Liver (tissue), 9 donors: ENCODE measurements around the gene NF2. TPM values are rescaled to one million over a fixed set of nuclear protein-coding genes. Genes with fewer than 3 reads are reported as not detected.

Experiments
- DNase-seq: peaks from one replicate; pipeline ENCODE4 v3.0.0-alpha.2; 2017; ENCODE audit warnings: low spot score
- H3K27ac ChIP-seq, 2 donors: one replicate each; pipeline ENCODE4 v1.7.0; 2013; ENCODE audit warnings: inconsistent platforms in 2 of 2, low read length in 2 of 2, control low read depth in 1 of 2, low read depth in 1 of 2, mild to moderate bottlenecking in 1 of 2
- H3K27me3 ChIP-seq, 4 donors: one replicate each; pipeline versions ENCODE4 v1.6.1 to v1.7.0; 2013; ENCODE audit warnings: low read length in 3 of 4, inconsistent platforms in 1 of 4, mild to moderate bottlenecking in 1 of 4, moderate library complexity in 1 of 4; ENCODE audit not compliant: control insufficient read depth in 4 of 4, insufficient read depth in 4 of 4
- H3K36me3 ChIP-seq, 4 donors: one replicate each; pipeline versions ENCODE4 v1.6.1 to v1.7.0; 2013; ENCODE audit warnings: low read length in 3 of 4, mild to moderate bottlenecking in 3 of 4, low read depth in 1 of 4, moderate library complexity in 1 of 4; ENCODE audit not compliant: control insufficient read depth in 4 of 4, insufficient read depth in 3 of 4
- H3K4me1 ChIP-seq, 4 donors: one replicate each; pipeline versions ENCODE4 v1.6.1 to v1.7.0; 2013; ENCODE audit warnings: low read length in 3 of 4, mild to moderate bottlenecking in 3 of 4, moderate library complexity in 1 of 4; ENCODE audit not compliant: control insufficient read depth in 4 of 4, insufficient read depth in 4 of 4
- H3K4me3 ChIP-seq, 3 donors: one replicate each; pipeline versions ENCODE4 v1.6.1 to v1.7.0; 2013; ENCODE audit warnings: low read length in 3 of 3, control low read depth in 1 of 3, low read depth in 1 of 3, mild to moderate bottlenecking in 1 of 3
- H3K9ac ChIP-seq, 2 donors: one replicate each; pipeline ENCODE4 v1.7.0; 2013; ENCODE audit warnings: low read length in 2 of 2, mild to moderate bottlenecking in 2 of 2, moderate library complexity in 2 of 2, control low read depth in 1 of 2, low read depth in 1 of 2
- H3K9me3 ChIP-seq, 4 donors: one replicate each; pipeline versions ENCODE4 v1.6.1 to v1.7.0; 2013; ENCODE audit warnings: low read length in 3 of 4; ENCODE audit not compliant: control insufficient read depth in 4 of 4
- EGR1 ChIP-seq, 2 donors: IDR thresholded peaks; 2 replicates each; pipeline ENCODE4 v1.6.1; 2016 to 2018; ENCODE audit warnings: antibody characterized with exemption in 2 of 2, low read depth in 2 of 2
- FOXA1 ChIP-seq: IDR thresholded peaks from 2 replicates; pipeline ENCODE4 v1.6.1; 2016; ENCODE audit warnings: antibody characterized with exemption
- HNF4A ChIP-seq, 2 donors: conservative IDR thresholded peaks; 2 replicates each; pipeline ENCODE4 v1.6.1; 2016; ENCODE audit warnings: antibody characterized with exemption in 2 of 2, mild to moderate bottlenecking in 2 of 2
- HNF4G ChIP-seq: IDR thresholded peaks from 2 replicates; pipeline ENCODE4 v1.6.1; 2016; ENCODE audit warnings: antibody characterized with exemption
- JUND ChIP-seq, 2 donors: IDR thresholded peaks; 2 replicates each; pipeline ENCODE4 v1.6.1; 2016; ENCODE audit warnings: antibody characterized with exemption in 2 of 2
- MAX ChIP-seq: IDR thresholded peaks from 2 replicates; pipeline ENCODE4 v1.6.1; 2016; ENCODE audit warnings: antibody characterized with exemption
- NR2F2 ChIP-seq: IDR thresholded peaks from 2 replicates; pipeline ENCODE4 v1.6.1; 2016; ENCODE audit warnings: antibody characterized with exemption
- RAD21 ChIP-seq, 2 donors: IDR thresholded peaks; 2 replicates each; pipeline ENCODE4 v1.6.1; 2016; ENCODE audit warnings: antibody characterized with exemption in 2 of 2, mild to moderate bottlenecking in 2 of 2
- RXRA ChIP-seq, 2 donors: IDR thresholded peaks; 2 replicates each; pipeline ENCODE4 v1.6.1; 2017 to 2018; ENCODE audit warnings: antibody characterized with exemption in 2 of 2, mild to moderate bottlenecking in 1 of 2
- SP1 ChIP-seq: IDR thresholded peaks from 2 replicates; pipeline ENCODE4 v1.6.1; 2018; ENCODE audit warnings: antibody characterized with exemption, mild to moderate bottlenecking
- TAF1 ChIP-seq: conservative IDR thresholded peaks from 2 replicates; pipeline ENCODE4 v1.6.1; 2016; ENCODE audit warnings: antibody characterized with exemption, mild to moderate bottlenecking
- ZBTB33 ChIP-seq: IDR thresholded peaks from 2 replicates; pipeline ENCODE4 v1.6.1; 2016; ENCODE audit warnings: antibody characterized with exemption
- WGBS: extraction: QIAGEN DNeasy Blood & Tissue Kit; methylation state at CpG from one replicate; pipeline ENCODE4 v1.1.7; 2013; 5-methylcytosine and 5-hydroxymethylcytosine counted together
- polyA plus RNA-seq, 2 donors: library from polyadenylated mRNA; stranded (reverse) in 1 of 2; unstranded in 1 of 2; fragments of 200-250 nt in 1 of 2; fragments of >200 nt in 1 of 2; fragmentation: Nextera tagmentation in 1 of 2; extraction: Ambion mirVana in 1 of 2; gene quantifications; one replicate each; pipeline versions ENCODE4 v1.2.1 to v1.2.3, GENCODE V29; 2013 to 2015
- total RNA-seq, 2 donors: library from RNA; depleted of rRNA; stranded (reverse); fragments of >200 nt; gene quantifications; one replicate each; pipeline ENCODE4 v1.2.3, GENCODE V29; 2014
- TF ChIP-seq, protein P1 (sequence below): IDR thresholded peaks from 2 replicates; pipeline ENCODE4 v1.6.1; 2016; ENCODE audit warnings: antibody characterized with exemption
- TF ChIP-seq, protein P2 (sequence below): IDR thresholded peaks from 2 replicates; pipeline ENCODE4 v1.6.1; 2016; ENCODE audit warnings: antibody characterized with exemption, mild to moderate bottlenecking
- donor health status: healthy.
- donor health status: healthy.
- donor health status: healthy.
- donor health status: healthy.
- donor health status: healthy.

The NF2 gene
- total and polyA plus RNA-seq, 4 donors: 6.2 to 25.2 (median 11.2) TPM

DNA sequence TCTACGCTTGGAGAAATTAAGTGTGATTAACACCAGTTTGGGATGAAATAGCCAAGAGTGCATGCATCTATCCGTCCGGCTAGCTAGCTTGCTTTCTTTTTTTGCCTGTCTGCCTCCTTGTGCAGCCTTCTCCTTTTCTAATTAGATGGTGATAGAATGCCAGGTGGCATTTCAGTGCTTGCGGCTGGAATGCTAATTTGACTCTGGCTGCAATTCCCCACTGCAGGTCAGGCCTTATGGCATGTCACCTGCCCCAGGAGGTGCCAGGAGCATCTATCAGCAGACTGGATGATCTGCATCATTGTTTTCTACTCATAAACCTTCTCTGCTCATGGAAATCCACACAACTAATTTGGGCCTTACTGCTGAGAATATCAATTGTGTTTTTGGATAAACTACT, 65.2 kb downstream of the NF2 start (continued):
- no peak for TF ChIP-seq MAX
- TF ChIP-seq NR2F2: no peak
- TF ChIP-seq HNF4G: no peak

DNA sequence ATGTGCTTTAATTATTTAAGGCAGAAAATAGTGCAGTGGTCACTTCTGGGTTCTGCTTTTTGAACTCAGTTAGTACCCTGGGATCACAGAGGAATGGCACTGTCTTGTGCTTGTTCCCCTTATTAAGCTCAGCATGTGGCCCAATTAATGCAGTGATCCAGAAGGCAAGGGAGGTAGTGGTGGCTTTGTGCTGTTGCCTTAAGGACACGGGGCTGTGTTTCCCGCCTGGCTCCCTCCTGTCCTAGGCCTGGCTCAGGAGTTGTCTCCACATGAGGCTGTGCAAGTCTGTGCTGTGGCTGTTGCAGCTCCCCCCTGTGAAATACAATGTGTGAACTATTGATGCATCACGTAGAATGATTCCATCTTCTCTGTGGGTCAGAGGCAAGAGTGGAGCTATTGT, 67.2 kb downstream of the NF2 start:
- Histone ChIP-seq H3K9me3 (no peaks in the 10 kb centered on the region), H3K4me3 (no peak overlapping the region), H3K4me1 (no peaks in the 10 kb centered on the region), H3K9ac (no peak overlapping the region), H3K36me3 (peaks cover 10 to 60% (median 44%) of the 10 kb centered on the region in 4 donors), H3K27me3 (no peaks in the 10 kb centered on the region), H3K27ac (no peak overlapping the region)
- no peak for DNase-seq
- 88% methylated on average over 3 of the region's 3 CpGs for WGBS
- TF ChIP-seq RAD21 (IDR thresholded peaks at IDR 0.05): no peak
- TF ChIP-seq SP1: no peak
- no peak for TF ChIP-seq HNF4G
- TF ChIP-seq NR2F2: no peak
- TF ChIP-seq ZBTB33: no peak
- no peak for TF ChIP-seq JUND (IDR thresholded peaks at IDR 0.05)
- TF ChIP-seq, protein P1, sequence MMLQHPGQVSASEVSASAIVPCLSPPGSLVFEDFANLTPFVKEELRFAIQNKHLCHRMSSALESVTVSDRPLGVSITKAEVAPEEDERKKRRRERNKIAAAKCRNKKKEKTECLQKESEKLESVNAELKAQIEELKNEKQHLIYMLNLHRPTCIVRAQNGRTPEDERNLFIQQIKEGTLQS: no peak
- TF ChIP-seq, protein P2, sequence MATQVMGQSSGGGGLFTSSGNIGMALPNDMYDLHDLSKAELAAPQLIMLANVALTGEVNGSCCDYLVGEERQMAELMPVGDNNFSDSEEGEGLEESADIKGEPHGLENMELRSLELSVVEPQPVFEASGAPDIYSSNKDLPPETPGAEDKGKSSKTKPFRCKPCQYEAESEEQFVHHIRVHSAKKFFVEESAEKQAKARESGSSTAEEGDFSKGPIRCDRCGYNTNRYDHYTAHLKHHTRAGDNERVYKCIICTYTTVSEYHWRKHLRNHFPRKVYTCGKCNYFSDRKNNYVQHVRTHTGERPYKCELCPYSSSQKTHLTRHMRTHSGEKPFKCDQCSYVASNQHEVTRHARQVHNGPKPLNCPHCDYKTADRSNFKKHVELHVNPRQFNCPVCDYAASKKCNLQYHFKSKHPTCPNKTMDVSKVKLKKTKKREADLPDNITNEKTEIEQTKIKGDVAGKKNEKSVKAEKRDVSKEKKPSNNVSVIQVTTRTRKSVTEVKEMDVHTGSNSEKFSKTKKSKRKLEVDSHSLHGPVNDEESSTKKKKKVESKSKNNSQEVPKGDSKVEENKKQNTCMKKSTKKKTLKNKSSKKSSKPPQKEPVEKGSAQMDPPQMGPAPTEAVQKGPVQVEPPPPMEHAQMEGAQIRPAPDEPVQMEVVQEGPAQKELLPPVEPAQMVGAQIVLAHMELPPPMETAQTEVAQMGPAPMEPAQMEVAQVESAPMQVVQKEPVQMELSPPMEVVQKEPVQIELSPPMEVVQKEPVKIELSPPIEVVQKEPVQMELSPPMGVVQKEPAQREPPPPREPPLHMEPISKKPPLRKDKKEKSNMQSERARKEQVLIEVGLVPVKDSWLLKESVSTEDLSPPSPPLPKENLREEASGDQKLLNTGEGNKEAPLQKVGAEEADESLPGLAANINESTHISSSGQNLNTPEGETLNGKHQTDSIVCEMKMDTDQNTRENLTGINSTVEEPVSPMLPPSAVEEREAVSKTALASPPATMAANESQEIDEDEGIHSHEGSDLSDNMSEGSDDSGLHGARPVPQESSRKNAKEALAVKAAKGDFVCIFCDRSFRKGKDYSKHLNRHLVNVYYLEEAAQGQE: no peak
- no peak for TF ChIP-seq TAF1
- no peak for TF ChIP-seq HNF4A (conservative IDR thresholded peaks at IDR 0.05)
- no peak for TF ChIP-seq FOXA1

DNA sequence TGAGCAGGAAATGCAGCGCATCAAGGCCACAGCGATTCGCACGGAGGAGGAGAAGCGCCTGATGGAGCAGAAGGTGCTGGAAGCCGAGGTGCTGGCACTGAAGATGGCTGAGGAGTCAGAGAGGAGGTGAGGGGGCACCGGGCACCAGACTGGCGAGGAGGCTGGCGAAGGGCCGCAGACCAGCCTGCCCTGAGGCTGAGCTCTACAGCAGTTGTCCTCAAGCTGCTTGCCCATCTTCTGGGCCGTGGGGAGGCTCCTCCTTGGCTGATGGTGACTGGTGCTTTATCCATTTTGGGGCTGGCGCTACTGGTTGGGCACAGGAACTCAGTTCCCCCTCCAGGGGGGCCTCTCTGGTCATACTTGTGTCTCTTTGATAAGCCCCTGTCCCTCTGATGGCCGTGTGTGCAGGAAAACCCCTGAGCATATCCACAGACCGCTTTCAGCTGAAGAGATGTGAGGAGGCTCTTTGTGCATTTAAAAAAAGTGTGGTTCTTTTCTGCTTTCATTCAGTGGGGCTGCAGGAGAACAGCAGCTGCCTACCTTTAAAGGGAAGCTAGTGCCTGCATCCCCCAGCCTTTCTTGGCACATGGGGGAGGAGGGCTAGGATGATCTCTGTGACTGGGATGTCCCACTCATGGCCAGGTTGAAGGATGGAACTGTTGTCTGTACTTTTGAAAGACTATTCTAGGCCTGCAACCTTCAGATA, 70.1 kb downstream of the NF2 start:
- Histone ChIP-seq H3K9ac (no peak overlapping the region), H3K27ac (no peak overlapping the region), H3K36me3 (peaks cover 19 to 77% (median 51%) of the 10 kb centered on the region in 4 donors), H3K4me3 (no peak overlapping the region), H3K4me1 (no peaks in the 10 kb centered on the region), H3K27me3 (no peaks in the 10 kb centered on the region), H3K9me3 (no peaks in the 10 kb centered on the region)
- no peak for DNase-seq
- 97% methylated on average over 14 of the region's 14 CpGs for WGBS
- TF ChIP-seq, protein P2: no peak
- no peak for TF ChIP-seq TAF1
- TF ChIP-seq EGR1 (IDR thresholded peaks at IDR 0.05; ENCODE audit: low read depth in 2 of 2): no peak
- no peak for TF ChIP-seq ZBTB33
- no peak for TF ChIP-seq FOXA1
- TF ChIP-seq MAX: no peak
- no peak for TF ChIP-seq RXRA (IDR thresholded peaks at IDR 0.05)
